ENCODE results near the gene CNOT4.

DNA sequence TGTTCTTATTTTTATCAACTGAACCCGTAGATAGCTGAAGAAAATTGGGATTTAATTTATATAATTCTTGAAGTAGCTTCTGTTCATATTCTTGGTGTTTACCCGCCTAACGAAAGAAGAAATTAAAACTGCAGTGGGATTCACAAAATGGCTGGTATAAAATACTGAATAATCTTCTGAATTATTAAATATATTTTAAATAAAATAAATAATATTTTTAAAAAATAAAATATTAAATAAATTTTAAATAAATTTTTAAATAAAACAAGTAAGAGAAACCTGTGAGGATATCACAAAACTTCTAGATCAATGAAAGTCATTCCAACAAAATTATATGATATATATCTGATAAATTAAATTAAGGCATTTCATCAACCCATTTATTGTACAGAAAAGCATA is 99.4 kb downstream of the CNOT4 start:
- TF ChIP-seq, protein P1, sequence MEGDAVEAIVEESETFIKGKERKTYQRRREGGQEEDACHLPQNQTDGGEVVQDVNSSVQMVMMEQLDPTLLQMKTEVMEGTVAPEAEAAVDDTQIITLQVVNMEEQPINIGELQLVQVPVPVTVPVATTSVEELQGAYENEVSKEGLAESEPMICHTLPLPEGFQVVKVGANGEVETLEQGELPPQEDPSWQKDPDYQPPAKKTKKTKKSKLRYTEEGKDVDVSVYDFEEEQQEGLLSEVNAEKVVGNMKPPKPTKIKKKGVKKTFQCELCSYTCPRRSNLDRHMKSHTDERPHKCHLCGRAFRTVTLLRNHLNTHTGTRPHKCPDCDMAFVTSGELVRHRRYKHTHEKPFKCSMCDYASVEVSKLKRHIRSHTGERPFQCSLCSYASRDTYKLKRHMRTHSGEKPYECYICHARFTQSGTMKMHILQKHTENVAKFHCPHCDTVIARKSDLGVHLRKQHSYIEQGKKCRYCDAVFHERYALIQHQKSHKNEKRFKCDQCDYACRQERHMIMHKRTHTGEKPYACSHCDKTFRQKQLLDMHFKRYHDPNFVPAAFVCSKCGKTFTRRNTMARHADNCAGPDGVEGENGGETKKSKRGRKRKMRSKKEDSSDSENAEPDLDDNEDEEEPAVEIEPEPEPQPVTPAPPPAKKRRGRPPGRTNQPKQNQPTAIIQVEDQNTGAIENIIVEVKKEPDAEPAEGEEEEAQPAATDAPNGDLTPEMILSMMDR (IDR thresholded peaks at IDR 0.05 in 2 of 3, conservative IDR thresholded peaks at IDR 0.05 in 1 of 3; ENCODE audit: control insufficient read depth in 2 of 3, extremely low read depth in 1 of 3, insufficient read depth in 1 of 3, low read depth in 3 of 3, low read length in 3 of 3), result no peak
- TF ChIP-seq POLR2A (IDR thresholded peaks at IDR 0.05; ENCODE audit: low read depth, low read length) (no peak), SMC3 (IDR thresholded peaks at IDR 0.05; ENCODE audit: borderline replicate concordance, low read length) (no peak), EZH2 (IDR thresholded peaks at IDR 0.05; ENCODE audit: borderline replicate concordance, control insufficient read depth, low read depth, low read length) (no peak), RCOR1 (conservative IDR thresholded peaks at IDR 0.05; ENCODE audit: low read depth, low read length) (no peak)
- TF ChIP-seq, protein P2, sequence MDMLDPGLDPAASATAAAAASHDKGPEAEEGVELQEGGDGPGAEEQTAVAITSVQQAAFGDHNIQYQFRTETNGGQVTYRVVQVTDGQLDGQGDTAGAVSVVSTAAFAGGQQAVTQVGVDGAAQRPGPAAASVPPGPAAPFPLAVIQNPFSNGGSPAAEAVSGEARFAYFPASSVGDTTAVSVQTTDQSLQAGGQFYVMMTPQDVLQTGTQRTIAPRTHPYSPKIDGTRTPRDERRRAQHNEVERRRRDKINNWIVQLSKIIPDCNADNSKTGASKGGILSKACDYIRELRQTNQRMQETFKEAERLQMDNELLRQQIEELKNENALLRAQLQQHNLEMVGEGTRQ (IDR thresholded peaks at IDR 0.05; ENCODE audit: borderline replicate concordance, low read depth, low read length), result no peak

All from GM12878 (cell line).